BLaER1 treated with 17β-estradiol and CSF1 and Interleukin-3, amounts not matched to agents 10 nM and 100 nM (cell line): ENCODE results near the gene NCOA7.
"Not testable (repeated sequence)": the region's sequence is repeated elsewhere in the genome, so short reads cannot be mapped to it uniquely, and the experiment has no call there.

ENCODE experiments used
- H3K27ac ChIP-seq, 11 experiments: shearing (Covaris generic); formaldehyde crosslinking; 2 replicates each; pipeline ENCODE4 v1.8.1; 2022
- H3K27me3 ChIP-seq, 11 experiments: shearing (Covaris generic); formaldehyde crosslinking; 2 replicates each; pipeline ENCODE4 v1.8.1; 2022
- H3K36me3 ChIP-seq, 11 experiments: shearing (Covaris generic); formaldehyde crosslinking; 2 replicates each; pipeline ENCODE4 v1.8.1; 2022
- H3K4me1 ChIP-seq, 10 experiments: shearing (Covaris generic); formaldehyde crosslinking; 2 replicates each; pipeline ENCODE4 v1.8.1; 2022
- H3K4me2 ChIP-seq, 11 experiments: shearing (Covaris generic); formaldehyde crosslinking; 2 replicates each; pipeline ENCODE4 v1.8.1; 2022
- H3K4me3 ChIP-seq, 10 experiments: shearing (Covaris generic); formaldehyde crosslinking; 2 replicates each; pipeline ENCODE4 v1.8.1; 2022
- H3K9ac ChIP-seq, 11 experiments: shearing (Covaris generic); formaldehyde crosslinking; 2 replicates each; pipeline ENCODE4 v1.8.1; 2022
- H3K9me3 ChIP-seq, 11 experiments: shearing (Covaris generic); formaldehyde crosslinking; replicated peaks in 1 of 11; 2 replicates each; pipeline ENCODE4 v1.8.1; 2022
- H4K20me1 ChIP-seq, 11 experiments: shearing (Covaris generic); formaldehyde crosslinking; 2 replicates each; pipeline ENCODE4 v1.8.1; 2022
- Cebpa-rat ChIP-seq, 11 experiments: shearing (Covaris generic); IDR thresholded peaks; 2 replicates each; pipeline ENCODE4 v1.8.1; 2022

Gene NCOA7

DNA sequence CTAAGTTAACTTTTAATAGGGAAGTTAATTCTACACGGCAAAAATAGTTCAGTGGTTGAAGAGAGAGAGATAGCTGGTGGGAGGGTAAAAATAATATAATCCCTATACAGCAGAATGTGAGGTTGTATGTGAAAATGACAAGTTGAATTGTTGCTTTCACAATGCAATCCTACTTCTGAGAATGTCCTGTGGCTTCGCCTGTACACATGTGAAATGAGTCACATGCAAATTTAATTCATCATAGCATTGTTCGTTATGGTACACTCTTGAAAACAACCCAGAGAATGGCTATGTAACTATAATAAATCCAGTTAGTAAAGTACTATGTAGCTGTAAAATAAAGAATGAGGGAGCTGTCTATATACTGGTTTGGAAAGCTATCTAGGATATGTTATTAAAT, 119.8 kb downstream of the NCOA7 start:
- Histone ChIP-seq H3K9ac (no peak overlapping the region), H3K27ac (peak overlapping the region in 2 of 11 experiments; percentile 35 to 39; a peak in 3 of 22 replicates)

DNA sequence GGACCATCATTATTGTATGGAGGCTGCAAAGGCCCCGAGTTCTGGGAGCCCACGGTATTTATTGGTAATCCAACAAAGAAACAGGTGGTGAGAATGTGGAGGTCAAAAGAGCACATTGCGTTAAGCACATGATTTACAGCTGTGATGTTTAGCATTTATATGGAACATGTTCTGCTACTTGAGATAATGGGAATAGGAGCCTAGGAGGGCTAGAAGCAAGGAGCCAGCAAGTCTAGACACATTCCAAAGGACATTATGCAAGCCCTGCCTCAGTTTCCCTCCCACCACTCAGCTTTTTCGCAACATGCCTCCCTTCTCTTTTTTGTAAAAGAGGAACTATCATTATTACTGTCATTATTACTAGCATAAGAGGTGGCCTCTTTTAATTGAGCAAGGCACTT, 120.3 kb downstream of the NCOA7 start:
- H3K27ac ChIP-seq: peak overlapping the region in 2 of 11 experiments; percentile 35 to 39; a peak in 4 of 22 replicates
- not testable (repeated sequence) for H4K20me1 ChIP-seq, H3K9me3 ChIP-seq, H3K9ac ChIP-seq, H3K4me3 ChIP-seq, H3K27me3 ChIP-seq
- H3K4me1 ChIP-seq: peaks cover 0 to 35% (median 10%) of the 10 kb centered on the region in 10 experiments; a peak in 10 of 20 replicates
- peaks cover 0 to 21% (median 11%) of the 10 kb centered on the region in 11 experiments; a peak in 17 of 22 replicates for H3K36me3 ChIP-seq
- peak overlapping the region in 5 of 11 experiments; percentile 27 to 66 (median 44); a peak in 10 of 22 replicates for H3K4me2 ChIP-seq

More for the DNA sequence above, 119.8 kb downstream of the NCOA7 start:
- no peaks in the 10 kb centered on the region for H3K9me3 ChIP-seq
- H3K36me3 ChIP-seq: peaks cover 0 to 15% (median 5%) of the 10 kb centered on the region in 11 experiments; a peak in 13 of 22 replicates
- no peaks in the 10 kb centered on the region for H3K27me3 ChIP-seq
- no peak overlapping the region for H3K4me3 ChIP-seq
- H4K20me1 ChIP-seq: no peaks in the 10 kb centered on the region
- H3K4me2 ChIP-seq: peak overlapping the region in 5 of 11 experiments; percentile 27 to 66 (median 44); a peak in 8 of 22 replicates
- TF ChIP-seq Cebpa-rat (IDR thresholded peaks at IDR 0.05): no peak
- H3K4me1 ChIP-seq: peaks cover 0 to 35% (median 10%) of the 10 kb centered on the region in 10 experiments; a peak in 10 of 20 replicates

DNA sequence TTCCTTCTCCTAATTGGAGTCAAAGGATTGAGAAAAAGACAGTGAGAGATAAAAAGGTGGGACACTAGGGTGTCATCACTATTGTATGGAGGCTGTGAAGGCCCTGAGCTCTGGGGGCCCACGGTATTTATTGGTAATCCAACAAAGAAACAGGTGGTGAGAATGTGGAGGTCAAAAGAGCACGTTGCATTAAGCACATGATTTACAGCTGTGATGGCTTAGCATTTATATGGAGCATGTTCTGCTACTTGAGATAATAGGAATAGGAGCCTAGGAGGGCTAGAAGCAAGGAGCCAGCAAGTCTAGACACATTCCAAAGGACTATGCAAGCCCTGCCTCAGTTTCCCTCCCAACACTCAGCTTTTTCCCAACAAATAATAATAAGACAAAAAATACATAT, 121.7 kb downstream of the NCOA7 start:
- peaks cover 0 to 35% (median 10%) of the 10 kb centered on the region in 10 experiments; a peak in 10 of 20 replicates for H3K4me1 ChIP-seq
- peaks cover 0 to 33% (median 22%) of the 10 kb centered on the region in 11 experiments; a peak in 17 of 22 replicates for H3K36me3 ChIP-seq
- not testable (repeated sequence) for H3K27ac ChIP-seq, H4K20me1 ChIP-seq, H3K9me3 ChIP-seq, H3K4me3 ChIP-seq, H3K27me3 ChIP-seq, H3K4me2 ChIP-seq, H3K9ac ChIP-seq

DNA sequence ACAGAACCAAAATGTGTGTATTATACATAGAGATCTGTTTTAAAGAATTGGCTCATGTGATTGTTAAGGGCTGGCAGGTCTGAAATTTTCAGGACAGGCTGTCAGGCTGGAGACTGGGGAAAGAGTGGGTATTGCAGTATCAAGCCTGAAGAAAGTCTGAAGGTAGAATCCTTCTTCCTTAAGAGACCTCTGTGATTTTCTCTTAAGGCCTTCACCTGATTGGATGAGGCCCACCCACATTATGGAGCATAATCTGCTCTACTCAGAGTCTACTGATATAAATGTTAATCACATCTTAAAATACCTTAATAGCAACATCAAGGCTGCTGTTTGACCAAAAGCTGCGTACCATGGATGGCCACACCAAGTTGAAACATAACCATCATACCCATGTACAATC, 122.4 kb downstream of the NCOA7 start:
- Histone ChIP-seq H3K27ac (no peak overlapping the region), H3K9ac (no peak overlapping the region), H3K36me3 (peaks cover 0 to 33% (median 23%) of the 10 kb centered on the region in 11 experiments; a peak in 17 of 22 replicates), H3K4me2 (no peak overlapping the region), H4K20me1 (no peaks in the 10 kb centered on the region), H3K4me3 (no peak overlapping the region), H3K4me1 (peaks cover 2 to 40% (median 16%) of the 10 kb centered on the region in 10 experiments), H3K9me3 (no peaks in the 10 kb centered on the region), H3K27me3 (no peaks in the 10 kb centered on the region)
- no peak for TF ChIP-seq Cebpa-rat (IDR thresholded peaks at IDR 0.05)

DNA sequence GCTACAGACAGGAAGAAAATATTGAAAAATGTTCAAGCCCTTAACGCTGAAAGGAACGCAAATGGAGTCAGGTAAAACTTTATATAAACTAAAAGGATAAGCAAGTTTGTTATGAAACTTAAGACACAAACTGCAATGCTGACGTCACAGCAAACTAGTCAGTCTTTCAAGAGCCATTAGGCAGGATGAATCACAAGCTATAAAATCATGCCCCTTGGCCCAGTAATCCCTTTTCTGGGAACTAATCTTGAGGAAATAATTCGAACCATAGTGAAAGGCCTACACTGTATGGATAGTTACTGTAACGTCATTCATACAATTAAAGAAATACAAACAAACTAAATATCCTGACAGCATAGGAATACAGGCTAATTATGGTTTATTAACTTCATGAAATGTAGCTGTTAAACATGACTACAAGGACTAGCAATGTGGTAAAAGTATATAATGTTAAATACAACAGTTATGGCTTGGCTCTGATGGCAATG, 123.1 kb downstream of the NCOA7 start:
- no peaks in the 10 kb centered on the region for H4K20me1 ChIP-seq
- no peak overlapping the region for H3K4me3 ChIP-seq
- H3K4me1 ChIP-seq: peaks cover 10 to 42% (median 23%) of the 10 kb centered on the region in 10 experiments
- TF ChIP-seq Cebpa-rat (IDR thresholded peaks at IDR 0.05): no peak
- no peak overlapping the region for H3K9ac ChIP-seq
- no peak overlapping the region for H3K27ac ChIP-seq
- H3K36me3 ChIP-seq: peaks cover 0 to 34% (median 23%) of the 10 kb centered on the region in 11 experiments; a peak in 17 of 22 replicates
- no peaks in the 10 kb centered on the region for H3K9me3 ChIP-seq
- no peaks in the 10 kb centered on the region for H3K27me3 ChIP-seq
- H3K4me2 ChIP-seq: no peak overlapping the region

DNA sequence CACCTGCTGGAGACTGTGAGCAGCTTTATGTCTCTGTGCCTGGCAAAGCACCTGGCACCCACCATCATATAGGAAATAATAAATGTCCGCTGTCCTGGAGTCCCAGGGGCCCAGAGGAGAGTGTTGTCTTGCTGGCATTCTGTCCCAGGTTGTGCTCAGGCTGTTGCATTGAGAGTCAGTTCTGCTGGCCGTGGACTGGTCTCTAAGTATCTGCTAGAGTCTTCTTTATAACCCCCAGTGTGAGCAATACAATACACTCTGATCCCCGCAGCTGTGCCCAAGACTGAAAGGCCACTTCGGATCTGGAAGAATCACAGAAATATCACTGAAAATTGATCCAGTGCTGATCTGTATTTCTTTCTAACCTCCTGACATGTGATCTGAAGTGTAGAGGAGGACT, 127.5 kb downstream of the NCOA7 start:
- H3K4me3 ChIP-seq: peak overlapping the region in 3 of 10 experiments; percentile 10 to 72 (median 60); a peak in 3 of 20 replicates
- peak overlapping the region; percentile 73 to 99 (median 79) for H3K4me2 ChIP-seq
- peak overlapping the region; percentile 42 to 89 (median 84); a peak in 21 of 22 replicates for H3K27ac ChIP-seq
- no peaks in the 10 kb centered on the region for H4K20me1 ChIP-seq
- H3K27me3 ChIP-seq: no peaks in the 10 kb centered on the region
- no peaks in the 10 kb centered on the region for H3K9me3 ChIP-seq
- H3K36me3 ChIP-seq: peaks cover 27 to 63% (median 50%) of the 10 kb centered on the region in 11 experiments; a peak in 21 of 22 replicates
- peaks cover 20 to 51% (median 40%) of the 10 kb centered on the region in 10 experiments for H3K4me1 ChIP-seq
- no peak for TF ChIP-seq Cebpa-rat (IDR thresholded peaks at IDR 0.05)
- H3K9ac ChIP-seq: peak overlapping the region in 10 of 11 experiments; percentile 69 to 82 (median 78); a peak in 18 of 22 replicates

DNA sequence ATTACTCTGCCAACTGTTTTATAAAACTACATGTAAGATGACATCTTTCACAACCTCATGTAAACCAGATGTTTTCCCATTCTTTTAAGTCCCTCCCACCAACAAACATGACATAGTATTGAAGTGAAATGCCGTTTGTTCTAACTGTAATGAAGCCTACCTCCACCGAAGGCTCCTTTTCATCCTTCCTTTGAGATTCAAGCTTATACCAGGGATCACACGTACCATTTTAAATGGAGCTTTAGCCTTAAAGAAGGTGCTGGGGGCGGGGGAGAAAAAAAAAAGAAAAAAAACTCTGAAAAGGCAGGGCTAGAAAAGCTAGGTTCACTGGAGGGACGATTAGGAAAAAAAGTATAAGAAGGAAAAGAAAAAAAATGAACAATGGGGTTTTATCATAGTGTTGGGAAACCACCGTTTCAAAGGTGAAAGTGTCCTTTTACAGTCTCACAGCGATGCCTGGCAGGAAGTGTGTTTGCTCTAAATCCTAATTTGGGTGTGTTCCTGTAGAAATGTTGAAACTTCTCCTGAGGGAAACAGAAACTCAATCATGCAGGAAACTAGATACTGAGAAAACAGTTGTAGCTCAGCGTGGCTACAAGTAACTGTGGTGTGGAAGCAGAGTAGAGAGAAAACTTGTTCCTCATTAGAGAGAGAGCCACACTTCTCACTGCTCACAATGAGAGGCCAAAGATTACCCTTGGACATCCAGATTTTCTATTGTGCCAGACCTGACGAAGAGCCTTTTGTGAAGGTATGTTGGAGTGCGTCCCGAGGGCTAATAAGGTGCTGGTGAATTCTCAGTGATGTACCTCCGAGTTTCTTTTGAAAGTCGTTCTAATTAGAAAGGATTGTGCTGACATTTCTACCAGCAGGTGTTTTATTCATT, 128.2 kb downstream of the NCOA7 start:
- peaks cover 20 to 58% (median 47%) of the 10 kb centered on the region in 10 experiments for H3K4me1 ChIP-seq

DNA sequence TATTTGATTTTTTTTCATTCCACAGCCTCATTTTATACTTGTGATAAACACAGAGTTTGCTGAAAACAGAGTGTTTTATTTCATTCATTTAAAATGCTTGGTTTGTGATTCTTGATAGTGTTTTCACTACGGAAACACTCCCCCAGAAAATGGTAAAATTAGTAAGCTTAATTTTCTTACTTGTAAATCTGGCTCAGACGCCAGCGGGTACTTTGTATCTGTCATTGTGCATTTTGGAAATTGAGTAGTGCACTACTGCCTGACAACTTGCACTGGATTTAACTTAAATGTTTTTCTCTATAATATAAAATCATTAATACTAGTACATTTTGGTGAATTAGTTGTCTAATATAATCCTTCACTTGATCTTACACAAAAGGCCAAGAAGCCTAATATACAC, 128.9 kb downstream of the NCOA7 start:
- Histone ChIP-seq H3K4me2 (peak overlapping the region; percentile 73 to 99 (median 79)), H4K20me1 (no peaks in the 10 kb centered on the region), H3K9ac (peak overlapping the region; percentile 66 to 82 (median 78)), H3K9me3 (no peaks in the 10 kb centered on the region), H3K4me3 (peak overlapping the region; percentile 35 to 72 (median 60)), H3K4me1 (peaks cover 26 to 64% (median 54%) of the 10 kb centered on the region in 10 experiments), H3K36me3 (peaks cover 31 to 77% (median 63%) of the 10 kb centered on the region in 11 experiments; a peak in 21 of 22 replicates), H3K27ac (peak overlapping the region; percentile 42 to 89 (median 84); a peak in 21 of 22 replicates), H3K27me3 (no peaks in the 10 kb centered on the region)
- TF ChIP-seq Cebpa-rat (IDR thresholded peaks at IDR 0.05): no peak

More for the DNA sequence above, 128.2 kb downstream of the NCOA7 start:
- H3K36me3 ChIP-seq: peaks cover 31 to 70% (median 57%) of the 10 kb centered on the region in 11 experiments; a peak in 21 of 22 replicates
- peak overlapping the region; percentile 66 to 82 (median 78) for H3K9ac ChIP-seq
- H3K9me3 ChIP-seq: no peaks in the 10 kb centered on the region
- no peaks in the 10 kb centered on the region for H3K27me3 ChIP-seq
- peak overlapping the region; percentile 35 to 72 (median 60) for H3K4me3 ChIP-seq
- peak overlapping the region; percentile 42 to 89 (median 84); a peak in 21 of 22 replicates for H3K27ac ChIP-seq
- peak overlapping the region; percentile 73 to 99 (median 79) for H3K4me2 ChIP-seq
- peak in 5 of 11 experiments; percentile 21 to 62 (median 35); a peak in 4 of 22 replicates for TF ChIP-seq Cebpa-rat (IDR thresholded peaks at IDR 0.05)
- no peaks in the 10 kb centered on the region for H4K20me1 ChIP-seq
